MM.1S (cell line): Measurements from ENCODE around the gene ELOVL6.

Experiments used
- DNase-seq: peaks from one replicate; pipeline ENCODE4 v3.0.0-alpha.2; 2015
- H2AFZ ChIP-seq: fragments of 300-600 bp; sonication (generic); 2 replicates; pipeline ENCODE4 v1.6.0; 2016; ENCODE audit warnings: antibody characterized with exemption, low read length
- H3F3A ChIP-seq: fragments of 300-600 bp; sonication (generic); 2 replicates; pipeline ENCODE4 v1.6.1; 2016; ENCODE audit warnings: mild to moderate bottlenecking, antibody characterized with exemption, low read length, moderate library complexity, mixed read lengths; ENCODE audit not compliant: insufficient read depth
- H3K27ac ChIP-seq: fragments of 300-600 bp; sonication (generic); 2 replicates; pipeline ENCODE4 v1.5.1; 2016; ENCODE audit warnings: mild to moderate bottlenecking, low read length
- H3K27me3 ChIP-seq: fragments of 300-600 bp; sonication (generic); replicated peaks from 2 replicates; pipeline ENCODE4 v1.6.0; 2016; ENCODE audit warnings: low read length; ENCODE audit not compliant: insufficient read depth
- H3K36me3 ChIP-seq: fragments of 300-600 bp; sonication (generic); replicated peaks from 2 replicates; pipeline ENCODE4 v1.6.1; 2016; ENCODE audit warnings: mild to moderate bottlenecking, low read length, mixed read lengths; ENCODE audit not compliant: insufficient read depth
- H3K4me1 ChIP-seq: fragments of 300-600 bp; sonication (generic); 2 replicates; pipeline ENCODE4 v1.6.1; 2016; ENCODE audit warnings: low read length, mixed read lengths
- H3K4me2 ChIP-seq: fragments of 300-600 bp; sonication (generic); 2 replicates; pipeline ENCODE4 v1.6.0; 2016; ENCODE audit warnings: low read depth, low read length
- H3K4me3 ChIP-seq: fragments of 300-600 bp; sonication (generic); 2 replicates; pipeline ENCODE4 v1.5.1; 2016; ENCODE audit warnings: low read length, mixed read lengths
- H3K79me2 ChIP-seq: fragments of 300-600 bp; sonication (generic); 2 replicates; pipeline ENCODE4 v1.6.1; 2016; ENCODE audit warnings: mixed run types, low read length, mixed read lengths
- H3K9ac ChIP-seq: fragments of 300-600 bp; sonication (generic); 2 replicates; pipeline ENCODE4 v1.6.1; 2016; ENCODE audit warnings: low read length, mixed read lengths
- H3K9me2 ChIP-seq: fragments of 300-600 bp; sonication (generic); replicated peaks from 2 replicates; pipeline ENCODE4 v1.6.1; 2016; ENCODE audit warnings: mild to moderate bottlenecking, low read length, mixed read lengths; ENCODE audit not compliant: insufficient read depth
- H3K9me3 ChIP-seq: fragments of 300-600 bp; sonication (generic); replicated peaks from 2 replicates; pipeline ENCODE4 v1.6.1; 2016; ENCODE audit warnings: mild to moderate bottlenecking, low read length, mixed read lengths; ENCODE audit not compliant: insufficient read depth
- H4K20me1 ChIP-seq: fragments of 300-600 bp; sonication (generic); 2 replicates; pipeline ENCODE4 v1.6.1; 2016; ENCODE audit warnings: mild to moderate bottlenecking, low read length, moderate library complexity, mixed read lengths; ENCODE audit not compliant: insufficient read depth
- EZH2 ChIP-seq: fragments of 300-600 bp; sonication (generic); optimal IDR thresholded peaks from 2 replicates; pipeline ENCODE3; 2017; ENCODE audit warnings: low read depth, mild to moderate bottlenecking, antibody characterized with exemption, low read length, mixed read lengths
- EZH2phosphoT487 ChIP-seq: fragments of 300-600 bp; sonication (generic); IDR thresholded peaks from 2 replicates; pipeline ENCODE4 v1.6.1; 2018; ENCODE audit warnings: antibody characterized with exemption, low read length
- TF ChIP-seq, protein P1 (sequence below): fragments of 300-600 bp; sonication (generic); IDR thresholded peaks from 2 replicates; pipeline ENCODE4 v1.5.1; 2016; ENCODE audit warnings: antibody characterized with exemption, low read length, mixed read lengths

Gene ELOVL6

GRCh38 chr4:110181890-110182289, 16.5 kb downstream of the ELOVL6 start:
- TF ChIP-seq EZH2, result no peak
- no peak for TF ChIP-seq EZH2phosphoT487
- TF ChIP-seq, protein P1, sequence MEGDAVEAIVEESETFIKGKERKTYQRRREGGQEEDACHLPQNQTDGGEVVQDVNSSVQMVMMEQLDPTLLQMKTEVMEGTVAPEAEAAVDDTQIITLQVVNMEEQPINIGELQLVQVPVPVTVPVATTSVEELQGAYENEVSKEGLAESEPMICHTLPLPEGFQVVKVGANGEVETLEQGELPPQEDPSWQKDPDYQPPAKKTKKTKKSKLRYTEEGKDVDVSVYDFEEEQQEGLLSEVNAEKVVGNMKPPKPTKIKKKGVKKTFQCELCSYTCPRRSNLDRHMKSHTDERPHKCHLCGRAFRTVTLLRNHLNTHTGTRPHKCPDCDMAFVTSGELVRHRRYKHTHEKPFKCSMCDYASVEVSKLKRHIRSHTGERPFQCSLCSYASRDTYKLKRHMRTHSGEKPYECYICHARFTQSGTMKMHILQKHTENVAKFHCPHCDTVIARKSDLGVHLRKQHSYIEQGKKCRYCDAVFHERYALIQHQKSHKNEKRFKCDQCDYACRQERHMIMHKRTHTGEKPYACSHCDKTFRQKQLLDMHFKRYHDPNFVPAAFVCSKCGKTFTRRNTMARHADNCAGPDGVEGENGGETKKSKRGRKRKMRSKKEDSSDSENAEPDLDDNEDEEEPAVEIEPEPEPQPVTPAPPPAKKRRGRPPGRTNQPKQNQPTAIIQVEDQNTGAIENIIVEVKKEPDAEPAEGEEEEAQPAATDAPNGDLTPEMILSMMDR, result no peak
- Histone ChIP-seq H3K27ac (no peak overlapping the region), H3F3A (no peaks in the 10 kb centered on the region), H3K9me3 (no peaks in the 10 kb centered on the region), H3K9ac (no peak overlapping the region), H3K9me2 (no peaks in the 10 kb centered on the region), H3K4me3 (no peak overlapping the region), H3K4me1 (no peaks in the 10 kb centered on the region), H3K36me3 (no peaks in the 10 kb centered on the region), H2AFZ (no peak overlapping the region), H3K79me2 (no peaks in the 10 kb centered on the region), H3K4me2 (no peak overlapping the region), H4K20me1 (no peaks in the 10 kb centered on the region), H3K27me3 (no peaks in the 10 kb centered on the region)
- no peak for DNase-seq

DNA sequence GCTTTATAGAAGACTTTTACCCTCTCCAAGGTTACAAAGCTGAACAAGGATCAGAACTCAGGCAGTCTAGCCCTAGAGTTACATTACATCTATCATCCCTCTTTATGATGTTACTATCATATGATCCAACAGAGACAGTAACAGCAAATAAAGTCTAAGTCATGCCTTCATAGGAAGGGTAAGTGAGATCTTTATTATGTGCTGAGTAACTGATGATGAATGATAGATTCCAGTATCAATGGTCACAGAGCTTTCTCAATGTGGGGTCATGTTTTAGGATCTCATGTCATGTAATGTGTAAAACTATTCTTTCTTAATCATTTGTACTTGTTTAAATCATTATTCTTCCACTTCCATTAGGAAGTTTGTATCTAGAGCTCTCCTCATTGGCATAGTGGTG, 22.8 kb downstream of the ELOVL6 start:
- Histone ChIP-seq H3K9me2 (no peaks in the 10 kb centered on the region), H3K27me3 (no peaks in the 10 kb centered on the region), H3K36me3 (no peaks in the 10 kb centered on the region), H3K9ac (no peak overlapping the region), H3K27ac (no peak overlapping the region), H4K20me1 (no peaks in the 10 kb centered on the region), H3K4me2 (no peak overlapping the region), H3K9me3 (no peaks in the 10 kb centered on the region), H3K4me3 (no peak overlapping the region), H3K79me2 (no peaks in the 10 kb centered on the region), H2AFZ (no peak overlapping the region), H3K4me1 (no peaks in the 10 kb centered on the region), H3F3A (no peaks in the 10 kb centered on the region)
- DNase-seq, result no peak
- TF ChIP-seq EZH2phosphoT487, result no peak
- TF ChIP-seq EZH2, result no peak
- TF ChIP-seq, protein P1, result no peak

DNA sequence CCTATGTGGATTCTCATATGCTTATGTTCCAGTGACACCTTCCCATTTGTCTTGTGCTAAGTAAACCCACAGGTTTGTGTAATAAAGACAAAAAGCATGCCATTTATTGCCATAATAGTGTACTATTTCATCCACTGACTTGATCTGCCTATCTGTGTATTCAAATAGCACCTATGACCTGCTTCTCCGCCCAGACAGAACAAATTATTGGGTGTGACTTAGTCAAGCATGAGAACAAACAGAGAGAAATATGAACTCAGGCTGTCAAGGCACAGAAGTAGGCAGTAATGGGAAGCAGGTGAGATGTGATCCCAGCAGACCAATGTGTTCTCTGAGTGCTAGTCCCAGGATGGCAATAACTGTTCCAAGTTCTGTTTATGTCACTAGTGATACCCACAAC, 25.4 kb downstream of the ELOVL6 start:
- H3K4me3 ChIP-seq, result no peak overlapping the region
- no peak overlapping the region for H3K9ac ChIP-seq
- no peaks in the 10 kb centered on the region for H3K4me1 ChIP-seq
- H3K36me3 ChIP-seq, result no peaks in the 10 kb centered on the region
- no peak for DNase-seq
- H3K27me3 ChIP-seq, result no peaks in the 10 kb centered on the region
- no peaks in the 10 kb centered on the region for H3K9me3 ChIP-seq
- H3K79me2 ChIP-seq, result no peaks in the 10 kb centered on the region
- no peaks in the 10 kb centered on the region for H4K20me1 ChIP-seq
- H3K4me2 ChIP-seq, result no peak overlapping the region
- no peak overlapping the region for H3K27ac ChIP-seq
- TF ChIP-seq, protein P1, result no peak
- TF ChIP-seq EZH2 (no peak), EZH2phosphoT487 (no peak)
- H3K9me2 ChIP-seq, result no peaks in the 10 kb centered on the region
- H2AFZ ChIP-seq, result no peak overlapping the region
- no peaks in the 10 kb centered on the region for H3F3A ChIP-seq
